GM21526 (cell line): Measurements from ENCODE around the gene WNT9A.

Experiments
- ATAC-seq: cut with Tn5 transposase; IDR thresholded peaks from one replicate; pipeline ENCODE4 v1.9.1; 2021; ENCODE audit warnings: moderate library complexity; ENCODE audit not compliant: unreplicated experiment, low FRiP score

The WNT9A gene

GRCh38 chr1:227900571-227901051 is 47.1 kb downstream of the WNT9A start:
- no peak for ATAC-seq

GRCh38 chr1:227899820-227900449 is 47.8 kb downstream of the WNT9A start:
- ATAC-seq, result no peak

GRCh38 chr1:227899141-227899819 is 48.5 kb downstream of the WNT9A start:
- no peak for ATAC-seq

- ATAC-seq, result no peak
These were observed 49.1 kb downstream of the WNT9A start for GRCh38 chr1:227898502-227899140.

- no peak for ATAC-seq
These were observed 49.9 kb downstream of the WNT9A start for GRCh38 chr1:227897704-227898438.

GRCh38 chr1:227896710-227897655 is 50.7 kb downstream of the WNT9A start:
- ATAC-seq, result no peak

GRCh38 chr1:227895828-227896685 is 51.7 kb downstream of the WNT9A start:
- ATAC-seq, result no peak

- no peak for ATAC-seq
These were observed 52.8 kb downstream of the WNT9A start for GRCh38 chr1:227894831-227895451.

GRCh38 chr1:227893949-227894721 is 53.6 kb downstream of the WNT9A start:
- no peak for ATAC-seq

- no peak for ATAC-seq
These were observed 54.3 kb downstream of the WNT9A start for GRCh38 chr1:227893300-227893948.

GRCh38 chr1:227892489-227893299 is 55.0 kb downstream of the WNT9A start:
- ATAC-seq, result no peak

GRCh38 chr1:227891955-227892488 is 55.7 kb downstream of the WNT9A start:
- ATAC-seq, result no peak

GRCh38 chr1:227891223-227891954 is 56.3 kb downstream of the WNT9A start:
- no peak for ATAC-seq

- no peak for ATAC-seq
These were observed 57.1 kb downstream of the WNT9A start for GRCh38 chr1:227890451-227891222.

- no peak for ATAC-seq
These were observed 57.8 kb downstream of the WNT9A start for GRCh38 chr1:227889863-227890405.
